Measurements from ENCODE around the gene CASP1. TPM values are rescaled to one million over a fixed set of nuclear protein-coding genes. Genes with fewer than 3 reads are reported as not detected.
"Not testable (repeated sequence)": the region's sequence is repeated elsewhere in the genome, so short reads cannot be mapped to it uniquely, and the experiment has no call there.

The CASP1 gene
- total and polyA plus RNA-seq, 2 experiments from 2014 or later = 0.12 TPM; not detected in 1

GRCh38 chr11:105073456-105074165, 38.7 kb upstream of the CASP1 start:
- TF ChIP-seq CTCF (IDR thresholded peaks at IDR 0.05; ENCODE audit: low read depth, low read length) = no peak
- no peaks in the 10 kb centered on the region for H3K9me3 ChIP-seq (ENCODE audit: low read depth)

GRCh38 chr11:105072080-105072479, 37.1 kb upstream of the CASP1 start:
- H3K9me3 ChIP-seq (ENCODE audit: low read depth); H3K36me3 ChIP-seq; H3K27me3 ChIP-seq; DNase-seq (ENCODE audit: low read depth in 1 of 2, low spot score in 1 of 2); H3K4me1 ChIP-seq (ENCODE audit: low read depth); H3K4me3 ChIP-seq; H3K27ac ChIP-seq: not testable (repeated sequence)

More at GRCh38 chr11:105073456-105074165, 38.7 kb upstream of the CASP1 start:
- peaks cover 3% of the 10 kb centered on the region for H3K4me1 ChIP-seq (ENCODE audit: low read depth)
- H3K4me3 ChIP-seq = no peak overlapping the region
- DNase-seq (ENCODE audit: low read depth in 1 of 2, low spot score in 1 of 2) = no peak
- no peaks in the 10 kb centered on the region for H3K36me3 ChIP-seq
- H3K27ac ChIP-seq = no peak overlapping the region
- no peaks in the 10 kb centered on the region for H3K27me3 ChIP-seq

- Histone ChIP-seq H3K36me3 (no peaks in the 10 kb centered on the region), H3K27ac (no peak overlapping the region), H3K4me1 (ENCODE audit: low read depth) (peaks cover 3% of the 10 kb centered on the region), H3K27me3 (no peaks in the 10 kb centered on the region), H3K9me3 (ENCODE audit: low read depth) (no peaks in the 10 kb centered on the region), H3K4me3 (no peak overlapping the region)
- DNase-seq (ENCODE audit: low read depth in 1 of 2, low spot score in 1 of 2) = no peak
- no peak for TF ChIP-seq CTCF (IDR thresholded peaks at IDR 0.05; ENCODE audit: low read depth, low read length)
Measured at GRCh38 chr11:105071089-105071732, 36.3 kb upstream of the CASP1 start.

GRCh38 chr11:105070306-105070705, 35.4 kb upstream of the CASP1 start:
- H3K27ac ChIP-seq = no peak overlapping the region
- peaks cover 3% of the 10 kb centered on the region for H3K4me1 ChIP-seq (ENCODE audit: low read depth)
- no peaks in the 10 kb centered on the region for H3K9me3 ChIP-seq (ENCODE audit: low read depth)
- DNase-seq (ENCODE audit: low read depth in 1 of 2, low spot score in 1 of 2) = no peak
- H3K4me3 ChIP-seq = no peak overlapping the region
- H3K27me3 ChIP-seq = no peaks in the 10 kb centered on the region
- H3K36me3 ChIP-seq = no peaks in the 10 kb centered on the region
- TF ChIP-seq CTCF (IDR thresholded peaks at IDR 0.05; ENCODE audit: low read depth, low read length) = no peak

- H3K27ac ChIP-seq; H3K9me3 ChIP-seq (ENCODE audit: low read depth); H3K4me3 ChIP-seq; H3K36me3 ChIP-seq; DNase-seq (ENCODE audit: low read depth in 1 of 2, low spot score in 1 of 2); H3K4me1 ChIP-seq (ENCODE audit: low read depth); H3K27me3 ChIP-seq: not testable (repeated sequence)
Measured at GRCh38 chr11:105069749-105070148, 34.8 kb upstream of the CASP1 start.

- not testable (repeated sequence) for H3K27ac ChIP-seq; H3K36me3 ChIP-seq; H3K9me3 ChIP-seq (ENCODE audit: low read depth); H3K27me3 ChIP-seq; DNase-seq (ENCODE audit: low read depth in 1 of 2, low spot score in 1 of 2); H3K4me3 ChIP-seq; H3K4me1 ChIP-seq (ENCODE audit: low read depth)
Measured at GRCh38 chr11:105063245-105063941, 28.4 kb upstream of the CASP1 start.

GRCh38 chr11:105057432-105057831, 22.5 kb upstream of the CASP1 start:
- H3K36me3 ChIP-seq = no peaks in the 10 kb centered on the region
- no peak for TF ChIP-seq CTCF (IDR thresholded peaks at IDR 0.05; ENCODE audit: low read depth, low read length)
- H3K9me3 ChIP-seq (ENCODE audit: low read depth) = no peaks in the 10 kb centered on the region
- no peaks in the 10 kb centered on the region for H3K4me1 ChIP-seq (ENCODE audit: low read depth)
- H3K27ac ChIP-seq = no peak overlapping the region
- H3K4me3 ChIP-seq = no peak overlapping the region
- H3K27me3 ChIP-seq = no peaks in the 10 kb centered on the region
- no peak for DNase-seq (ENCODE audit: low read depth in 1 of 2, low spot score in 1 of 2)
